Erythroblast (primary cell): ENCODE results near the gene PBLD.

ENCODE experiments used
- GATA1 ChIP-seq: IDR thresholded peaks from 2 replicates; pipeline ENCODE4 v1.6.1; 2011; ENCODE audit warnings: low read depth, mild to moderate bottlenecking, control low read depth, low read length, moderate library complexity
- POLR2A ChIP-seq: IDR thresholded peaks from 2 replicates; pipeline ENCODE4 v1.6.1; 2011; ENCODE audit warnings: mild to moderate bottlenecking, low read length

DNA sequence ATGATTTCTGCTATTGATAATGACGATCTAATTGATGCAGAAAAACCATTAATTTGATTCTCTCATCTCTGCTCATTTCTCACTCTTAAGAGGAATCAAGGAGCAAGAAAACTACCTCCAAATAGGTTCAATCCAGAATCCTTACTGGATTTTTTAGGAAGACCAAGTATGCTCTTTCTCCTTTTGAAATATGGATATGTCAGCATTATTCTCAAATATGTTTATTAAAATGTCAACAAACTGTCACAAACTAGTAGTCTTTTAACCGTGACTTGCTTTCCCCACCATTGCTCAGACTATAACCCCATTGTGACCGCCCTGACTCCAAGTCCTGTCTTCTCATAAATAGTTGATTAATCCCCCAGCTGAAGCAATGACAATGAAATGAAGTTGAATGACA lies 99.7 kb downstream of the PBLD start:
- TF ChIP-seq POLR2A, result no peak
- no peak for TF ChIP-seq GATA1
